Tibial artery (tissue), 4 donors: ENCODE data around the gene SKIC3.

ENCODE experiments used
- DNase-seq, 2 donors: peaks; one replicate each; pipeline ENCODE4 v3.0.0-alpha.2; 2019
- H3K27ac ChIP-seq, 2 donors: fragments of 200-600 bp; sonication (generic) in 1 of 2; 1 replicate in 1 of 2; 2 replicates in 1 of 2; pipeline ENCODE4 v1.5.1; 2018 to 2019; ENCODE audit warnings: mild to moderate bottlenecking in 1 of 2
- H3K27me3 ChIP-seq, 2 donors: fragments of 200-600 bp; sonication (generic) in 1 of 2; one replicate each; pipeline versions ENCODE4 v1.5.1 to v1.6.0; 2016 to 2019
- H3K36me3 ChIP-seq, 3 donors: fragments of 200-600 bp; sonication (generic) in 2 of 3; one replicate each; pipeline ENCODE4 v1.5.1; 2016 to 2019; ENCODE audit warnings: mild to moderate bottlenecking in 2 of 3
- H3K4me1 ChIP-seq, 4 donors: fragments of 200-600 bp; sonication (generic) in 2 of 4; 1 replicate in 3 of 4; 2 replicates in 1 of 4; pipeline ENCODE4 v1.5.1; 2016 to 2019
- H3K4me3 ChIP-seq, 2 donors: fragments of 200-600 bp; sonication (generic) in 1 of 2; 1 replicate in 1 of 2; 2 replicates in 1 of 2; pipeline ENCODE4 v1.5.1; 2018 to 2019; ENCODE audit warnings: mild to moderate bottlenecking in 2 of 2
- H3K9me3 ChIP-seq, 3 donors: fragments of 200-600 bp; sonication (generic) in 1 of 3; one replicate each; pipeline ENCODE4 v1.5.1; 2016 to 2019
- intact Hi-C: fragments of 100-400 bp; cut with DNase I; formaldehyde crosslinking; loops from one replicate; pipeline ENCODE4 v1.15.0; 2023; ENCODE audit warnings: low total_unique reads
- TF ChIP-seq, protein P1 (sequence below), 2 experiments: fragments of 200-600 bp in 1 of 2; fragments of 450-650 bp in 1 of 2; IDR thresholded peaks; one replicate each; pipeline ENCODE4 v1.5.1; 2017 to 2019; ENCODE audit warnings: antibody characterized with exemption in 2 of 2, mild to moderate bottlenecking in 1 of 2, moderate library complexity in 1 of 2

Gene SKIC3

GRCh38 chr5:95511606-95512005 is 43.2 kb downstream of the SKIC3 start:
- TF ChIP-seq, protein P1, sequence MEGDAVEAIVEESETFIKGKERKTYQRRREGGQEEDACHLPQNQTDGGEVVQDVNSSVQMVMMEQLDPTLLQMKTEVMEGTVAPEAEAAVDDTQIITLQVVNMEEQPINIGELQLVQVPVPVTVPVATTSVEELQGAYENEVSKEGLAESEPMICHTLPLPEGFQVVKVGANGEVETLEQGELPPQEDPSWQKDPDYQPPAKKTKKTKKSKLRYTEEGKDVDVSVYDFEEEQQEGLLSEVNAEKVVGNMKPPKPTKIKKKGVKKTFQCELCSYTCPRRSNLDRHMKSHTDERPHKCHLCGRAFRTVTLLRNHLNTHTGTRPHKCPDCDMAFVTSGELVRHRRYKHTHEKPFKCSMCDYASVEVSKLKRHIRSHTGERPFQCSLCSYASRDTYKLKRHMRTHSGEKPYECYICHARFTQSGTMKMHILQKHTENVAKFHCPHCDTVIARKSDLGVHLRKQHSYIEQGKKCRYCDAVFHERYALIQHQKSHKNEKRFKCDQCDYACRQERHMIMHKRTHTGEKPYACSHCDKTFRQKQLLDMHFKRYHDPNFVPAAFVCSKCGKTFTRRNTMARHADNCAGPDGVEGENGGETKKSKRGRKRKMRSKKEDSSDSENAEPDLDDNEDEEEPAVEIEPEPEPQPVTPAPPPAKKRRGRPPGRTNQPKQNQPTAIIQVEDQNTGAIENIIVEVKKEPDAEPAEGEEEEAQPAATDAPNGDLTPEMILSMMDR (IDR thresholded peaks at IDR 0.05), result no peak
- no peak overlapping the region for H3K27ac ChIP-seq
- H3K27me3 ChIP-seq, result no peaks in the 10 kb centered on the region
- H3K4me3 ChIP-seq, result no peak overlapping the region
- no peak for DNase-seq
- H3K4me1 ChIP-seq, result no peaks in the 10 kb centered on the region
- peaks cover 79 to 92% (median 83%) of the 10 kb centered on the region in 3 donors for H3K36me3 ChIP-seq
- intact Hi-C loops, result no loop called here
- no peaks in the 10 kb centered on the region for H3K9me3 ChIP-seq

DNA sequence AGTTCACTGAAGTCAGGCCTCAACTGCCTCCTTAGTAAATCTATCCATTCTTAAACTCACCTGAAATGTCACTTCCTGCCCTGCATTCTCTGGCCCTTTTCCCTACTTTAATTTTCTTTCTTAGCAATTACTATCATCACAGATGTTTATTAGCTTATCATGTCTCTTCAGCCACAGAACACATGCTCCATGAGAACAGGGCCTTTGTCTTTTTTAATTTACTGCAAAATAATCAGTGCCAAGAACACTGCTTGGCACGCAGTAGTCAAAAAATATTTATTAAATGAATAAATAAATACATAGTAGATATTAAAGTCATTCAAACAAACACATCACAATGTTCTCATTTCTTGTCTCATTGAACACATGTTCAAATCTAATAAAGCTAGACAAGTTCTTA is 46.2 kb downstream of the SKIC3 start:
- peaks cover 63 to 93% (median 80%) of the 10 kb centered on the region in 3 donors for H3K36me3 ChIP-seq
- no peak for DNase-seq
- TF ChIP-seq, protein P1 (IDR thresholded peaks at IDR 0.05), result no peak

More for the DNA sequence above, 46.2 kb downstream of the SKIC3 start:
- Histone ChIP-seq H3K4me3 (no peak overlapping the region), H3K4me1 (no peaks in the 10 kb centered on the region), H3K27me3 (no peaks in the 10 kb centered on the region), H3K27ac (no peak overlapping the region), H3K9me3 (no peaks in the 10 kb centered on the region)
- intact Hi-C loops, result no loop called here
